AG08395 (cell line): ENCODE measurements around the gene SPATS2L.
A peak's percentile ranks its signal among the peaks of the same experiment; 100 is the strongest.

ENCODE experiments used
- DNase-seq: peaks from one replicate; pipeline ENCODE4 v3.0.0; 2012; ENCODE audit warnings: mixed read lengths, low spot score

The SPATS2L gene

DNA sequence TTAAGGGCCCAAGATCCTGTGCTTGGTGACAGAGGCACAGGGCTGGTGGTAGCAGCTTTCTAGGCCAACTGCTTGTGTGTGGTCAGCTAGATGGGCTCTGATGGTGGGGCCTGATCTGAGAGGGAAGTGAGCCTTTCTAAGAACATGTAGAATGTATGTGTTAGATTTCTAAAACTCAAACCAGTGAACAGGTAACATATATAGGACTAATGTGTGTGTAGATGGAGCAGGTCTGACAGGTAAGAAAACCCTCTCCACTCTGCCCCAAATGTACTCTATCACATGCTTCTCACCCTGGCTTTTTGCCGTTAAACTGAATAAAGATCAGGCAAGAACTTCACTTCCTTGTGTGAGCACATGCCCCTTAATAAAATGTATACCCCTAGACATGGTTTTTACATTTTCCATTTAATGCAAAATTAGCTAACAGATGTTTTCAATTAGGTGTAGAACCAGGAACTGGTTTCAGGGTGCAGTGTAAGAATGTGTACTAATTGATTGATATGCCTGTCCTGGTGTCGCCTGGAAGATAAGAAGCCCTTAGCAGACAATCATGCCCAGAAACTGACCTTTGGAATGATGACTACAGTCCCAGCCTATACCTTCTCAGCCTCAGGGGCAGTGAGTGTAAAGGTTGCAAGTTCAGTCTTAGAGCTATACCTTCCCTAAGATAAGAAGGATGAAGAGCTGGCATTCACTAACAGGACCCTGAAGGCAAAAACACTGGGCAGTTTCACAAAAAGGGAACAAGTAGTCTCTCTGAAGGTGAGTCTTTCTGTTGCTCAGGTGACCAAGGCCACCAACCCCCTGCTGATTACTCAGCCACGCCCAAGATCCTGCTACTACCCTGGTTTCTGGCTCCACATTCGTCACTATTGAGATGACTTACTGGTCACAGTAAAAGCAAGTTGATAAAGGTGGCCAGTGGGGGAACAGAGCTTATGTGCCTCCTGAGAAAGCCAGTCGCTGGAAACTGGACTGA is 71.2 kb downstream of the SPATS2L start:
- DNase-seq, result no peak

GRCh38 chr2:200378652-200379290 is 72.3 kb downstream of the SPATS2L start:
- DNase-seq, result peak; percentile 58

- DNase-seq, result no peak
Observed at GRCh38 chr2:200379481-200380090, 73.1 kb downstream of the SPATS2L start.

DNA sequence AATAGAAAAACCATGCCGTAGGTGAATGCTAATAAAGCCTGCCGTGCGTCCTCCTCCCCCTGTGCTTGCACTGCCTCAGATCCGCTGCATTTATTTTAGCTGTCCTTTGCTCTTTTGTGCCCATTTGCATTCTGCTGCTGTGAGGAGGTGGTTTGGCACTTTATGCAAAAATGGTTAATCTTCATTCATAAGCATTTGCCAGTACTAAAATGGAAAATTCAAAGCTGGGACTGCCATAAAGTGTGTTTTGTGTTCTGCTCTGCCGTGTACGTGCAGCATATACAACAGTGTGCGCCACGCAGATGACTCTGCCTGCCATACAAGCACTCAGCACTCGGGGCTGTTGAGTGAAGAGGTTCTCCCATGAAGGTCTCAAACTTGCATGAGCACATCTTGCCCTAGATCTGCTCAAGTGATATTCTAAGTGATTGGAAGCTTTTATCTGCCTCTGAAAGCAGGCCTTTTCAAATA is 73.6 kb downstream of the SPATS2L start:
- DNase-seq, result no peak

- peak; percentile 75 for DNase-seq
Observed at GRCh38 chr2:200380833-200381542, 74.5 kb downstream of the SPATS2L start.

GRCh38 chr2:200382874-200383273 is 76.4 kb downstream of the SPATS2L start:
- DNase-seq, result no peak

DNA sequence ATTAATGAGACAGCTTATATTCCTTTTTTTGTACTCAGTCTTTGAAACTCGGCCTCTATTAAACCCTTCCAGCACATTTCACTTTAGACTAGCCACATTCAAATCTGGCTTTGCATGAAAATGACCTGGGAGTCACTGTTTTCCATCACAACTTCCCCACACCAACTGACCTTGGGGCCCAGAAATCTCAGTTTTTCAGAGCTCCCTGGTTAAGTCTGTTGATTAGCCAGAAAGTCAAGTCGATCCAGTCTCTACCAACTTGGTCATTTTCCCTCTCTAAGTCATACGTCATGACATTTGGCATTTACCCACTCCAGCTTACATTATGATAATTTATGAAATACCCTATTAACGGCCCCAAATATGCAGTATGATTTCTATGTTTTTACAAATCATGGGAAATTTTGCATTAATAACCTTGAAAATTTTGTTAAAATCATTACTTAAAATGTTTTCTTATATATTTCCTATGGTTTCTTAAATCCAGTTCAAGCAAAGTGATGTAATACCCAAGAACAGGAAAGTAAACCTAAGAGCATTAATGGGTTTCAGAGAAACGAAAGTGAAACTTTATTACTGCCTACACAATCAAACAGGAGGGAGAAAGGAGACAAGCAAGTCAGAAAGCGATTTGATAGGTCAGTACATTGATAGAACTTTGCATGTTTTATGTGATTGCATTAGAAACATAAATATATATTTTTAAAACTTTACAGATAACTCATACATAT is 77.1 kb downstream of the SPATS2L start:
- peak; percentile 48 for DNase-seq

- DNase-seq, result no peak
Observed at GRCh38 chr2:200385063-200385635, 78.7 kb downstream of the SPATS2L start.

GRCh38 chr2:200393191-200393590 is 86.7 kb downstream of the SPATS2L start:
- DNase-seq, result no peak

GRCh38 chr2:200394045-200394444 is 87.6 kb downstream of the SPATS2L start:
- DNase-seq, result no peak

DNA sequence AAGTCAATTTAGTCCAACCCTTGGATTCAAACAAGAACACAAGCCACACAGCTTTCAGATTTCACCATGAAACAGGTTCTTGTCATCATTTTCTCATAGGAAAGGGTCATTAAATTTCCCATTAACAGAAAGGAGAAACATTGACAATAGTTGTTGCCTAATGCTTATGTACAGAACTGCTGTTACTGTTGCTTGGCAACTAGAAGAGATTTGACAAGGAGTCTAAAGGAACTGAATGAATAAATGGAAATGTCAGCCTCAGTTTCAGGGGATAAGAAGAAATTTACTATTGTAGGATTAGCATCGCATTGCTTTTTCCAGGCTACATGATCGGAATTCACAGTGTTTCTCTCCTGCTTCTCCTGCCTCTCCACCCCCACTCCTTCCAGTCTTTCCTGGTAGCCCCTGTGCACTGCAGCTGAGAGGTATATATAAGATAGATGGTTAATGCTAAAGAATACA is 90.3 kb downstream of the SPATS2L start:
- peak; percentile 29 for DNase-seq

DNA sequence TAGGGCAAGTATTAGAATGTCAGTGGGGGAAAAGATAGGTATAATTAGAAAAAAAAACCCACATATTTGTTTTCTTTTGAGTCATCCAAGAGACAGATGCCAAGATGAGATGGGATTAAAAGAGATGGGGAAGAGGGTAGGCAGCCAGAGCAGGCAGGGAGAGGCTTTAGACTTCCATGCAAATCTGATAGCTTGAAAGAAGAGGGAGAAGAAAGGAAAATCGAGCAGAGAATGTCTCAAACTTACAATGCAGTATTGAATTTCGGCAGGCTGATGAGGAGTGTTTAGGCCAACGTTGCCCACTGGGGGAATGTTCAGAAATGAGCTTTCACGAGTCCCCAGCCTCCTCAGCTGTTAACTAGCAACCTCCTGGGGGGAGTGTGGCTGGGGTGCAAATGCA is 91.3 kb downstream of the SPATS2L start:
- peak; percentile 29 for DNase-seq

DNA sequence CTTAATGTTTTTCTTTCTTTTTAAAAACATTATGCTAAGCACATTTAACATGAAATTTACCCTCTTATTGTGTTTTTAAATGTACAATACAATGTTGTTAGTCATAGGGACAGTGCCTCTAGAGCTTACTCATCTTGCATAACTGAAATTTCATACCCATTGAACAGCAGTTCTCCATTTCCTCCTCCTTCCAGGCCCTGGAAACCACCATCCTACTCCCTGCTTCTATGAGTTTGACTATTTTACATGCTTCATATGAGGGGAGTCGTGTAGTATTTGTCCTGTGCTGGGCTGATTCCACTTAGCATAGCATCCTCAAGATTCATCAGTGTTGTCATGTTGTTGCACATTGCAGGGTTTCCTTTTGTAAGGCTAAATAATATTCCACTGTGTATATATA is 92.6 kb downstream of the SPATS2L start:
- DNase-seq, result peak; percentile 35

DNA sequence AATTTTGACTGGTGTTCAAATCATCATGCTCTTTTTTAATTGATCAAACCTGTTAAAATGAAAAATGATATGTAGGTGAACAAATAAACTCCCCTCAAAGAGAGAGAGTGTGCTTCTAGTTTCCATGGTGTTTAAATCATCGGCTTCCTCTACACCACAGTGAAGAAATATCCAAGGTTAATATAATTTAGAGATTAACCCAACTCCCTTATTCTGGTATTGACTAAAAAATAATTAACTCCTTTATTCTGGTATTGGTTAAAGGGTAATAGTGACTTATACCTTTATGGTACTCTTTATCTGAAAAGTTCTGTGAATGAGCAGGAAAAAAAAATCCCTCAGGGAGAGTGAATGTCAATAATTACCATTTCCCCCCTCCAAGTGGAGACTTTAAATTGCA is 93.1 kb downstream of the SPATS2L start:
- no peak for DNase-seq

- DNase-seq, result no peak
Observed at GRCh38 chr2:200403814-200404213, 97.3 kb downstream of the SPATS2L start.

GRCh38 chr2:200404615-200405014 is 98.1 kb downstream of the SPATS2L start:
- no peak for DNase-seq

GRCh38 chr2:200405599-200406298 is 99.3 kb downstream of the SPATS2L start:
- peak; percentile 87 for DNase-seq

DNA sequence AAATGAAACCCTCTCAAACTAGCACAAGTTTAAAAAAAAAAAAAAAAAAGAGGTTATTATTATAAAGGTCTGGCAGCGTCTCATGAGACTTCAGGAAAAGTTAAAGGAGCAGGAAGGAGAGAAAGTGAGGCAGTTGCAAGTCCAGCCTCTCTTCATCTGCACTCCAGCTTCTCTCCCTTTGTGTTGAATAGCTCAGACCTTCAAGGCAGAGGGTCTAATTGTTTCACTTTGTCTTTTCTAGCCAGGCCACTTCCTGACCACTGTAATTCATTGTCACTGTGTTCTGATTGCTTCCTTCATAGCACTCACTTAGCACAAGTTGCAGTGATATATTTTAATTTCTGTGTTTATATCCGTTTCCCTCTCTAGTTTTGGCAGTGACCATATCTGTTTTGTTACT is 99.9 kb downstream of the SPATS2L start:
- DNase-seq, result no peak

DNA sequence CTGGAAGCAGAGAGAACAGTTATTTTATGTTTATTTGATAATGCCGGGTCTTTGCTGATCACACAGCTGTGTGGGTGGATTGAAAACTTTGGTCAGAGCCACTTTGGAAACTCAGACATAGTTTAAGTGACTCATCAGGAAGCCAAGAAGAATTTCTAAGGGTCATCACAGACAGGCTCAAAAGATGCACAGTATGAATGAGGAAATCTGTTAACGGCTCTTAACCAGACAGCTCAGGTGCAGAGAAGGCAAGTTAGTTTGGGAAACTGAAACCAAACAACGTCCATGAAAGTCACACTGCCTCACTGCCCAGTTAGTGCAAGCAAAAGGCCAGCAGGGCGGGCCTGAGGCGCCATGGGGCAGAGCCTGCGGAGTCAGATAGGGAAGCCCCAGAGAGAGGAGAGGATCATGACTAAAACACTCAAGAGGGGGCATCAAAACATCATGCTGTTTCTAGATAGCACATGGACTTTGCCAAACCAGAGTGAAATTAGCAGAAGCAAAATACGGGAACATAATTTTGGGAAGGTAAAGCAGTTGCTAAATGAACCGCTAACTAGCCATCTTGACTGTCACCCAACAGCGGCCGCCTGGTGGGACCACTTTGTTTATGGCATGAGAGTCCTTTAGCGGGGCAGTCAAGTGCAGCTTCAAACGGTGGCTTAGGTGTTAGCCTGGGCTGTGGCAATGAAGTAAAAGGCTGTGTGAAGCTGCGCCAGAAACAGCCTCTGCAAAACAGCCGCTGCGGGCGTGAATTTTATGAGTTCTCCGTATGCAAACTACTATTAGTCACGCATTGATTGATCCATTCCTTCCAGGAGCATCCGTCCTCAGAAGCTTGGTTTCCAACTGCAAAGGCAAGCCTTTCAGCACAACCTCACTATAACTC is 102.2 kb downstream of the SPATS2L start:
- DNase-seq, result peak; percentile 80
